WTC11 (cell line): ENCODE results near the gene KICS2. TPM values are rescaled to one million over a fixed set of nuclear protein-coding genes. Genes with fewer than 3 reads are reported as not detected.

Source experiments
- ATAC-seq: fragments of 200-7000 bp; cut with Tn5 transposase; 2 replicates; pipeline ENCODE4 v1.10.0; 2021; ENCODE audit warnings: mild to moderate bottlenecking, moderate library complexity
- CTCF ChIA-PET: fragments of 300-600 bp; sonication (Branson Sonifier 250); formaldehyde crosslinking; loops from one replicate; lab custom pipeline; 2021; ENCODE audit warnings: antibody characterized with exemption; lab: Charles Lee
- POLR2A ChIA-PET: fragments of 350-600 bp; sonication (Branson Sonifier 250); formaldehyde crosslinking; loops from one replicate; lab custom pipeline; 2021; ENCODE audit warnings: antibody characterized with exemption; lab: Charles Lee
- DNase-seq: peaks from one replicate; pipeline ENCODE4 v3.0.0; 2021; ENCODE audit warnings: low spot score
- H3K27ac Mint-ChIP-seq: 2 replicates; pipeline ENCODE4 v1.8.0; 2021; ENCODE audit warnings: mixed read lengths
- H3K27me3 Mint-ChIP-seq: 2 replicates; pipeline ENCODE4 v1.8.0; 2021; ENCODE audit warnings: low read depth, mild to moderate bottlenecking, moderate library complexity, mixed read lengths
- H3K36me3 Mint-ChIP-seq: 2 replicates; pipeline ENCODE4 v1.8.0; 2021; ENCODE audit warnings: mixed read lengths
- H3K4me1 Mint-ChIP-seq: 2 replicates; pipeline ENCODE4 v1.8.0; 2022; ENCODE audit warnings: mixed read lengths
- H3K4me3 Mint-ChIP-seq: 2 replicates; pipeline ENCODE4 v1.8.0; 2021; ENCODE audit warnings: mild to moderate bottlenecking, moderate library complexity, mixed read lengths
- H3K9me3 Mint-ChIP-seq: 2 replicates; pipeline ENCODE4 v1.8.0; 2021; ENCODE audit warnings: mixed read lengths
- ATF1 ChIP-seq: sonication (generic); formaldehyde crosslinking; IDR thresholded peaks from 2 replicates; pipeline ENCODE4 v1.8.1; 2023; ENCODE audit warnings: mild to moderate bottlenecking, moderate library complexity, missing genetic modification reagents
- ESRRA ChIP-seq: sonication (generic); formaldehyde crosslinking; IDR thresholded peaks from 2 replicates; pipeline ENCODE4 v1.8.1; 2022; ENCODE audit warnings: mild to moderate bottlenecking, missing genetic modification reagents, borderline replicate concordance
- GRHL2 ChIP-seq: fragments of 250-450 bp; sonication (Bioruptor Pico); IDR thresholded peaks from 2 replicates; pipeline ENCODE4 v1.8.0; 2022; ENCODE audit warnings: mild to moderate bottlenecking, moderate library complexity; ENCODE audit not compliant: insufficient replicate concordance, severe bottlenecking
- GTF2I ChIP-seq: fragments of 250-450 bp; sonication (Bioruptor Pico); conservative IDR thresholded peaks from 2 replicates; pipeline ENCODE4 v1.4.0; 2021; ENCODE audit warnings: mild to moderate bottlenecking
- MXD4 ChIP-seq: fragments of 250-450 bp; sonication (Bioruptor Pico); IDR thresholded peaks from 2 replicates; pipeline ENCODE4 v1.8.0; 2021; ENCODE audit warnings: mild to moderate bottlenecking, moderate library complexity, borderline replicate concordance
- NFATC4 ChIP-seq: fragments of 250-450 bp; sonication (Bioruptor Pico); IDR thresholded peaks from 2 replicates; pipeline ENCODE4 v1.9.0; 2021; ENCODE audit warnings: mild to moderate bottlenecking
- NR1H2 ChIP-seq: sonication (generic); formaldehyde crosslinking; IDR thresholded peaks from 2 replicates; pipeline ENCODE4 v1.9.0; 2021; ENCODE audit warnings: mild to moderate bottlenecking, moderate library complexity, missing genetic modification reagents
- RELA ChIP-seq: sonication (generic); formaldehyde crosslinking; IDR thresholded peaks from 2 replicates; pipeline ENCODE4 v1.8.1; 2022; ENCODE audit warnings: missing genetic modification reagents, mild to moderate bottlenecking, borderline replicate concordance
- RORB ChIP-seq: fragments of 250-450 bp; sonication (Bioruptor Pico); IDR thresholded peaks from 2 replicates; pipeline ENCODE4 v1.9.0; 2021; ENCODE audit warnings: mild to moderate bottlenecking
- SMAD3 ChIP-seq: sonication (generic); formaldehyde crosslinking; IDR thresholded peaks from 2 replicates; pipeline ENCODE4 v1.8.0; 2022; ENCODE audit warnings: missing genetic modification reagents, mild to moderate bottlenecking, borderline replicate concordance
- TCF7 ChIP-seq: sonication (generic); formaldehyde crosslinking; IDR thresholded peaks from 2 replicates; pipeline ENCODE4 v1.8.0; 2022; ENCODE audit warnings: mild to moderate bottlenecking, low read depth, missing genetic modification reagents, moderate library complexity
- TEAD4 ChIP-seq: sonication (generic); formaldehyde crosslinking; IDR thresholded peaks from 2 replicates; pipeline ENCODE4 v1.8.0; 2022; ENCODE audit warnings: mild to moderate bottlenecking, missing genetic modification reagents
- ZNF671 ChIP-seq: fragments of 250-450 bp; sonication (Bioruptor Pico); IDR thresholded peaks from 2 replicates; pipeline ENCODE4 v1.8.0; 2021; ENCODE audit warnings: mild to moderate bottlenecking
- total RNA-seq: library from RNA; stranded (reverse); gene quantifications from 3 replicates; pipeline ENCODE4 v1.2.3, GENCODE V29; 2021
- TF ChIP-seq, protein P1 (sequence below): sonication (generic); formaldehyde crosslinking; IDR thresholded peaks from 2 replicates; pipeline ENCODE4 v1.8.1; 2022; ENCODE audit warnings: mild to moderate bottlenecking, missing genetic modification reagents, moderate library complexity, borderline replicate concordance
- TF ChIP-seq, protein P2 (sequence below): fragments of 250-450 bp; sonication (Bioruptor Pico); conservative IDR thresholded peaks from 2 replicates; pipeline ENCODE4 v1.9.0; 2021; ENCODE audit warnings: mild to moderate bottlenecking
- TF ChIP-seq, protein P3 (sequence below): sonication (generic); formaldehyde crosslinking; IDR thresholded peaks from 2 replicates; pipeline ENCODE4 v1.8.1; 2023; ENCODE audit warnings: mild to moderate bottlenecking, missing genetic modification reagents, borderline replicate concordance
- TF ChIP-seq, protein P4 (sequence below): fragments of 250-450 bp; sonication (Bioruptor Pico); IDR thresholded peaks from 2 replicates; pipeline ENCODE4 v2.1.2; 2022; ENCODE audit warnings: mild to moderate bottlenecking, moderate library complexity
- TF ChIP-seq, protein P5 (sequence below): sonication (generic); formaldehyde crosslinking; IDR thresholded peaks from 2 replicates; pipeline ENCODE4 v1.8.0; 2022; ENCODE audit warnings: missing genetic modification reagents
- TF ChIP-seq, protein P6 (sequence below): sonication (generic); formaldehyde crosslinking; IDR thresholded peaks from 2 replicates; pipeline ENCODE4 v1.8.1; 2022; ENCODE audit warnings: missing genetic modification reagents, borderline replicate concordance
- TF ChIP-seq, protein P7 (sequence below): sonication (generic); formaldehyde crosslinking; IDR thresholded peaks from 2 replicates; pipeline ENCODE4 v1.8.1; 2023; ENCODE audit warnings: mild to moderate bottlenecking, missing genetic modification reagents, moderate library complexity

The KICS2 gene
- total RNA-seq, 1 experiment from 2014 or later, result 10.7 TPM

DNA sequence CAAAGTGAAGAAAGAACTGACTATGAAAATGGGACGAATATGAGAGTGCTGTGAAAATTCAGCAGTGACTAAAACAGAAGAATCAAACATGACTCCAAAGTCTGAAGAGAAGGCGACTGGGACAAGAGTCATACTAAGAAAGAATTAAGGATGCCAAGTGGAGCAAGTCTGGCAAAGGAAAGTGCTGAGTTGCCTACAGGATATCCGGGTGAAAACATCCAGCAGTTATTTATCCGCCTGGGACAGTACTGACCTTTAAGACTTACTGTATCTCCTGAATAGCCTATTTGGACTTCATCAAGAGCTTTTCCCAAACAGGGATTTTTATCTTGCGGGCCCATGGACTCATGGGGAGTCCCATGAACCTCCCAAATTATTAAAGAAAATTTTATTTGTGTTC, 41.1 kb downstream of the KICS2 start (continued):
- TF ChIP-seq, protein P1, sequence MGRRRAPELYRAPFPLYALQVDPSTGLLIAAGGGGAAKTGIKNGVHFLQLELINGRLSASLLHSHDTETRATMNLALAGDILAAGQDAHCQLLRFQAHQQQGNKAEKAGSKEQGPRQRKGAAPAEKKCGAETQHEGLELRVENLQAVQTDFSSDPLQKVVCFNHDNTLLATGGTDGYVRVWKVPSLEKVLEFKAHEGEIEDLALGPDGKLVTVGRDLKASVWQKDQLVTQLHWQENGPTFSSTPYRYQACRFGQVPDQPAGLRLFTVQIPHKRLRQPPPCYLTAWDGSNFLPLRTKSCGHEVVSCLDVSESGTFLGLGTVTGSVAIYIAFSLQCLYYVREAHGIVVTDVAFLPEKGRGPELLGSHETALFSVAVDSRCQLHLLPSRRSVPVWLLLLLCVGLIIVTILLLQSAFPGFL (CRISPR knock-in tag), result no peak
- TF ChIP-seq, protein P2, sequence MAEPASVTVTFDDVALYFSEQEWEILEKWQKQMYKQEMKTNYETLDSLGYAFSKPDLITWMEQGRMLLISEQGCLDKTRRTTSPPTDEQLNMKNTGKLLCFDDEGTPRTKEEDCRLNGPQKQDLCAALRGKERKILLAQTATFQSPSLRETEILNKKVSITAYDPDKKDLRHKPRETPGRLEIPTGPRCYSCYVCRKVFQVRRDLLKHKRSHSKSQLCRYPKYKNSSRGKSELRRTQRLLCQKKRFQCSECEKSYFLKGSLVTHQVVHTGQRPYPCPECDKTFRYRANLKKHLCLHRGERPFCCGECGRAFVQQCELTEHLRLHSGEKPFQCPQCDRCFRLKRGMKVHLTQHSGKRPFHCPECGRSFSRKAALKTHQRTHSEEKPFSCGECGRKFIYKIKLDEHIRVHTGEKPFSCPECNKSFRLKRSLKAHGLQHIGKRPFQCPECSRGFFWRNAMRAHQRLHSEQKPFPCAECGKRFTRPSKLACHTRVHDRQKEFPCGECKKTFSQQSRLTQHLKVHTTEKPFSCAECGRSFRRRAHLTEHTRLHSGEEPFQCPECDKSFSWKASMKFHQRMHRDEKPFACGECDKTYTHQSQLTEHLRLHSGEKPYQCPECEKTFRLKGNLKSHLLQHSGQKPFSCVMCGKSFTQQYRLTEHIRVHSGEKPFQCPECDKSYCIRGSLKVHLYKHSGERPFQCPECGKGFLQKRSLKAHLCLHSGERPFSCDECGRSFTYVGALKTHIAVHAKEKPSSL (CRISPR knock-in tag), result no peak
- TF ChIP-seq GRHL2 (CRISPR knock-in tag) (no peak), NFATC4 (CRISPR knock-in tag) (no peak), ATF1 (CRISPR knock-in tag) (no peak), ZNF671 (CRISPR knock-in tag) (no peak), RELA (CRISPR knock-in tag) (no peak), NR1H2 (CRISPR knock-in tag) (no peak), TCF7 (no peak), RORB (no peak), TEAD4 (CRISPR knock-in tag) (no peak)
- TF ChIP-seq, protein P3, sequence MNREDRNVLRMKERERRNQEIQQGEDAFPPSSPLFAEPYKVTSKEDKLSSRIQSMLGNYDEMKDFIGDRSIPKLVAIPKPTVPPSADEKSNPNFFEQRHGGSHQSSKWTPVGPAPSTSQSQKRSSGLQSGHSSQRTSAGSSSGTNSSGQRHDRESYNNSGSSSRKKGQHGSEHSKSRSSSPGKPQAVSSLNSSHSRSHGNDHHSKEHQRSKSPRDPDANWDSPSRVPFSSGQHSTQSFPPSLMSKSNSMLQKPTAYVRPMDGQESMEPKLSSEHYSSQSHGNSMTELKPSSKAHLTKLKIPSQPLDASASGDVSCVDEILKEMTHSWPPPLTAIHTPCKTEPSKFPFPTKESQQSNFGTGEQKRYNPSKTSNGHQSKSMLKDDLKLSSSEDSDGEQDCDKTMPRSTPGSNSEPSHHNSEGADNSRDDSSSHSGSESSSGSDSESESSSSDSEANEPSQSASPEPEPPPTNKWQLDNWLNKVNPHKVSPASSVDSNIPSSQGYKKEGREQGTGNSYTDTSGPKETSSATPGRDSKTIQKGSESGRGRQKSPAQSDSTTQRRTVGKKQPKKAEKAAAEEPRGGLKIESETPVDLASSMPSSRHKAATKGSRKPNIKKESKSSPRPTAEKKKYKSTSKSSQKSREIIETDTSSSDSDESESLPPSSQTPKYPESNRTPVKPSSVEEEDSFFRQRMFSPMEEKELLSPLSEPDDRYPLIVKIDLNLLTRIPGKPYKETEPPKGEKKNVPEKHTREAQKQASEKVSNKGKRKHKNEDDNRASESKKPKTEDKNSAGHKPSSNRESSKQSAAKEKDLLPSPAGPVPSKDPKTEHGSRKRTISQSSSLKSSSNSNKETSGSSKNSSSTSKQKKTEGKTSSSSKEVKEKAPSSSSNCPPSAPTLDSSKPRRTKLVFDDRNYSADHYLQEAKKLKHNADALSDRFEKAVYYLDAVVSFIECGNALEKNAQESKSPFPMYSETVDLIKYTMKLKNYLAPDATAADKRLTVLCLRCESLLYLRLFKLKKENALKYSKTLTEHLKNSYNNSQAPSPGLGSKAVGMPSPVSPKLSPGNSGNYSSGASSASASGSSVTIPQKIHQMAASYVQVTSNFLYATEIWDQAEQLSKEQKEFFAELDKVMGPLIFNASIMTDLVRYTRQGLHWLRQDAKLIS (CRISPR knock-in tag), result no peak
- TF ChIP-seq, protein P4, sequence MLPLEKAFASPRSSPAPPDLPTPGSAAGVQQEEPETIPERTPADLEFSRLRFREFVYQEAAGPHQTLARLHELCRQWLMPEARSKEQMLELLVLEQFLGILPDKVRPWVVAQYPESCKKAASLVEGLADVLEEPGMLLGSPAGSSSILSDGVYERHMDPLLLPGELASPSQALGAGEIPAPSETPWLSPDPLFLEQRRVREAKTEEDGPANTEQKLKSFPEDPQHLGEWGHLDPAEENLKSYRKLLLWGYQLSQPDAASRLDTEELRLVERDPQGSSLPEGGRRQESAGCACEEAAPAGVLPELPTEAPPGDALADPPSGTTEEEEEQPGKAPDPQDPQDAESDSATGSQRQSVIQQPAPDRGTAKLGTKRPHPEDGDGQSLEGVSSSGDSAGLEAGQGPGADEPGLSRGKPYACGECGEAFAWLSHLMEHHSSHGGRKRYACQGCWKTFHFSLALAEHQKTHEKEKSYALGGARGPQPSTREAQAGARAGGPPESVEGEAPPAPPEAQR (CRISPR knock-in tag), result no peak
- TF ChIP-seq, all 79 proteins: peak for 0

DNA sequence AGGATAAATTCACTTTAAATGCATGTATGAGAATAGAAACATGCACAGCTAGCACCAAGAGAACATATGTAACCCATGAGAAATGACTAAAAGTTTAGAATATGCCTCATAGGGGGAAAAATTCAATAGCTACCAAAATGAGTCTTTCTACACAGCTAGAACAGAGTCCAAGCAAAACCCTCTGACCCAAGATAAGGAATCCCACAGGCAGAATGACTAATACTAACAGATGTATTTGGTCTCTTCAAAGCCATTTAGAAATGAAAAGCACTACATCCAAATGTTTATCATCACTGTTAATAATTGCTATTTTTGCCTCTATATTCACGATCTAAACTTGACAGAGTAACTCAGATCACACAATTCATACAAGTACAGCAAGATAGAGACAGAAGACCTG, 44.0 kb downstream of the KICS2 start:
- no peak overlapping the region for H3K27ac Mint-ChIP-seq
- ATAC-seq (no peak), DNase-seq (no peak)
- H3K27me3 Mint-ChIP-seq, result no peaks in the 10 kb centered on the region; the same call in 1 of the 2 replicates
- H3K4me3 Mint-ChIP-seq, result no peak overlapping the region
- CTCF ChIA-PET, result no interaction called here
- 0 out of 2 replicates have a peak, but pooled peaks cover 4% of the 10 kb centered on the region for H3K9me3 Mint-ChIP-seq
- POLR2A ChIA-PET, result no interaction called here
- no peaks in the 10 kb centered on the region for H3K36me3 Mint-ChIP-seq
- no peaks in the 10 kb centered on the region for H3K4me1 Mint-ChIP-seq
- no peak for TF ChIP-seq ESRRA (CRISPR knock-in tag)
- no peak for TF ChIP-seq MXD4 (CRISPR knock-in tag)
- no peak for TF ChIP-seq GTF2I (CRISPR knock-in tag)
- no peak for TF ChIP-seq ZNF671 (CRISPR knock-in tag)
- no peak for TF ChIP-seq RELA (CRISPR knock-in tag)
- TF ChIP-seq, protein P5, sequence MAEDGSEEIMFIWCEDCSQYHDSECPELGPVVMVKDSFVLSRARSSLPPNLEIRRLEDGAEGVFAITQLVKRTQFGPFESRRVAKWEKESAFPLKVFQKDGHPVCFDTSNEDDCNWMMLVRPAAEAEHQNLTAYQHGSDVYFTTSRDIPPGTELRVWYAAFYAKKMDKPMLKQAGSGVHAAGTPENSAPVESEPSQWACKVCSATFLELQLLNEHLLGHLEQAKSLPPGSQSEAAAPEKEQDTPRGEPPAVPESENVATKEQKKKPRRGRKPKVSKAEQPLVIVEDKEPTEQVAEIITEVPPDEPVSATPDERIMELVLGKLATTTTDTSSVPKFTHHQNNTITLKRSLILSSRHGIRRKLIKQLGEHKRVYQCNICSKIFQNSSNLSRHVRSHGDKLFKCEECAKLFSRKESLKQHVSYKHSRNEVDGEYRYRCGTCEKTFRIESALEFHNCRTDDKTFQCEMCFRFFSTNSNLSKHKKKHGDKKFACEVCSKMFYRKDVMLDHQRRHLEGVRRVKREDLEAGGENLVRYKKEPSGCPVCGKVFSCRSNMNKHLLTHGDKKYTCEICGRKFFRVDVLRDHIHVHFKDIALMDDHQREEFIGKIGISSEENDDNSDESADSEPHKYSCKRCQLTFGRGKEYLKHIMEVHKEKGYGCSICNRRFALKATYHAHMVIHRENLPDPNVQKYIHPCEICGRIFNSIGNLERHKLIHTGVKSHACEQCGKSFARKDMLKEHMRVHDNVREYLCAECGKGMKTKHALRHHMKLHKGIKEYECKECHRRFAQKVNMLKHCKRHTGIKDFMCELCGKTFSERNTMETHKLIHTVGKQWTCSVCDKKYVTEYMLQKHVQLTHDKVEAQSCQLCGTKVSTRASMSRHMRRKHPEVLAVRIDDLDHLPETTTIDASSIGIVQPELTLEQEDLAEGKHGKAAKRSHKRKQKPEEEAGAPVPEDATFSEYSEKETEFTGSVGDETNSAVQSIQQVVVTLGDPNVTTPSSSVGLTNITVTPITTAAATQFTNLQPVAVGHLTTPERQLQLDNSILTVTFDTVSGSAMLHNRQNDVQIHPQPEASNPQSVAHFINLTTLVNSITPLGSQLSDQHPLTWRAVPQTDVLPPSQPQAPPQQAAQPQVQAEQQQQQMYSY, result no peak
- TF ChIP-seq, protein P6, sequence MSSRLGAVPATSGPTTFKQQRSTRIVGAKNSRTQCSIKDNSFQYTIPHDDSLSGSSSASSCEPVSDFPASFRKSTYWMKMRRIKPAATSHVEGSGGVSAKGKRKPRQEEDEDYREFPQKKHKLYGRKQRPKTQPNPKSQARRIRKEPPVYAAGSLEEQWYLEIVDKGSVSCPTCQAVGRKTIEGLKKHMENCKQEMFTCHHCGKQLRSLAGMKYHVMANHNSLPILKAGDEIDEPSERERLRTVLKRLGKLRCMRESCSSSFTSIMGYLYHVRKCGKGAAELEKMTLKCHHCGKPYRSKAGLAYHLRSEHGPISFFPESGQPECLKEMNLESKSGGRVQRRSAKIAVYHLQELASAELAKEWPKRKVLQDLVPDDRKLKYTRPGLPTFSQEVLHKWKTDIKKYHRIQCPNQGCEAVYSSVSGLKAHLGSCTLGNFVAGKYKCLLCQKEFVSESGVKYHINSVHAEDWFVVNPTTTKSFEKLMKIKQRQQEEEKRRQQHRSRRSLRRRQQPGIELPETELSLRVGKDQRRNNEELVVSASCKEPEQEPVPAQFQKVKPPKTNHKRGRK (CRISPR knock-in tag), result no peak
- TF ChIP-seq, protein P7, sequence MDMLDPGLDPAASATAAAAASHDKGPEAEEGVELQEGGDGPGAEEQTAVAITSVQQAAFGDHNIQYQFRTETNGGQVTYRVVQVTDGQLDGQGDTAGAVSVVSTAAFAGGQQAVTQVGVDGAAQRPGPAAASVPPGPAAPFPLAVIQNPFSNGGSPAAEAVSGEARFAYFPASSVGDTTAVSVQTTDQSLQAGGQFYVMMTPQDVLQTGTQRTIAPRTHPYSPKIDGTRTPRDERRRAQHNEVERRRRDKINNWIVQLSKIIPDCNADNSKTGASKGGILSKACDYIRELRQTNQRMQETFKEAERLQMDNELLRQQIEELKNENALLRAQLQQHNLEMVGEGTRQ, result no peak
- TF ChIP-seq, protein P1 (CRISPR knock-in tag), result no peak
- no peak for TF ChIP-seq SMAD3 (CRISPR knock-in tag)
- no peak for TF ChIP-seq RORB
